Right atrium auricular region (tissue), 2 donors: ENCODE results near the gene INPP5D. TPM values are rescaled to one million over a fixed set of nuclear protein-coding genes. Genes with fewer than 3 reads are reported as not detected.

Experiments
- DNase-seq: peaks from one replicate; pipeline ENCODE4 v3.0.0-alpha.2; 2019; ENCODE audit warnings: low spot score
- H3K27ac ChIP-seq, 2 donors: fragments of 200-600 bp; sonication (generic); 1 replicate in 1 of 2; 2 replicates in 1 of 2; pipeline ENCODE4 v1.5.1; 2016 to 2019
- H3K27me3 ChIP-seq, 2 donors: fragments of 200-600 bp; sonication (generic); one replicate each; pipeline versions ENCODE4 v1.5.1 to v1.6.0; 2017 to 2019
- H3K36me3 ChIP-seq: fragments of 200-600 bp; sonication (generic); one replicate; pipeline ENCODE4 v1.5.1; 2016
- H3K4me1 ChIP-seq, 2 donors: fragments of 200-600 bp; sonication (generic); one replicate each; pipeline versions ENCODE4 v1.5.1 to v1.6.0; 2017 to 2019
- H3K4me3 ChIP-seq, 2 donors: fragments of 200-600 bp; sonication (generic); 1 replicate in 1 of 2; 2 replicates in 1 of 2; pipeline ENCODE4 v1.5.1; 2017 to 2019; ENCODE audit warnings: mild to moderate bottlenecking in 1 of 2, moderate library complexity in 1 of 2
- H3K9me3 ChIP-seq, 2 donors: fragments of 200-600 bp; sonication (generic); one replicate each; pipeline ENCODE4 v1.5.1; 2019
- CTCF ChIP-seq, 2 donors: fragments of 200-600 bp; sonication (generic); IDR thresholded peaks; one replicate each; pipeline ENCODE4 v1.5.1; 2019; ENCODE audit warnings: antibody characterized with exemption in 2 of 2
- total RNA-seq, 2 donors: library from RNA; depleted of rRNA; stranded (reverse); fragments of >200 nt; gene quantifications; one replicate each; pipeline ENCODE4 v1.1.0, GENCODE V29; 2016

INPP5D gene
- total RNA-seq, 2 donors from 2014 or later, result 2.9 to 7.0 TPM

GRCh38 chr2:233168445-233168844 is 108.3 kb downstream of the INPP5D start:
- H3K9me3 ChIP-seq, result no peaks in the 10 kb centered on the region
- no peak overlapping the region for H3K4me3 ChIP-seq
- no peak overlapping the region for H3K27ac ChIP-seq
- H3K36me3 ChIP-seq, result no peaks in the 10 kb centered on the region
- peaks cover 0 to 9% of the 10 kb centered on the region in 2 donors for H3K4me1 ChIP-seq
- DNase-seq, result no peak
- no peaks in the 10 kb centered on the region for H3K27me3 ChIP-seq
- TF ChIP-seq CTCF (IDR thresholded peaks at IDR 0.05), result no peak

- no peak for TF ChIP-seq CTCF (IDR thresholded peaks at IDR 0.05)
- Histone ChIP-seq H3K9me3 (no peaks in the 10 kb centered on the region), H3K36me3 (no peaks in the 10 kb centered on the region)
Observed at GRCh38 chr2:233168919-233169318, 108.8 kb downstream of the INPP5D start.

GRCh38 chr2:233171344-233171743 is 111.2 kb downstream of the INPP5D start:
- Histone ChIP-seq H3K4me3 (no peak overlapping the region), H3K4me1 (peaks cover 0 to 3% of the 10 kb centered on the region in 2 donors), H3K27ac (no peak overlapping the region), H3K9me3 (no peaks in the 10 kb centered on the region), H3K36me3 (no peaks in the 10 kb centered on the region), H3K27me3 (no peaks in the 10 kb centered on the region)
- no peak for TF ChIP-seq CTCF (IDR thresholded peaks at IDR 0.05)
- no peak for DNase-seq

More at GRCh38 chr2:233168919-233169318, 108.8 kb downstream of the INPP5D start:
- Histone ChIP-seq H3K27me3 (no peaks in the 10 kb centered on the region), H3K4me1 (peaks cover 0 to 9% of the 10 kb centered on the region in 2 donors), H3K27ac (no peak overlapping the region), H3K4me3 (no peak overlapping the region)
- DNase-seq, result no peak

GRCh38 chr2:233173115-233173514 is 113.0 kb downstream of the INPP5D start:
- Histone ChIP-seq H3K27me3 (no peaks in the 10 kb centered on the region), H3K9me3 (no peaks in the 10 kb centered on the region), H3K36me3 (no peaks in the 10 kb centered on the region)

GRCh38 chr2:233174137-233174536 is 114.0 kb downstream of the INPP5D start:
- no peaks in the 10 kb centered on the region for H3K9me3 ChIP-seq
- no peak overlapping the region for H3K4me3 ChIP-seq
- no peaks in the 10 kb centered on the region for H3K36me3 ChIP-seq
- no peak for DNase-seq
- H3K27me3 ChIP-seq, result no peaks in the 10 kb centered on the region
- peaks cover 0 to 6% of the 10 kb centered on the region in 2 donors for H3K4me1 ChIP-seq
- TF ChIP-seq CTCF (IDR thresholded peaks at IDR 0.05), result no peak
- H3K27ac ChIP-seq, result no peak overlapping the region

More at GRCh38 chr2:233173115-233173514, 113.0 kb downstream of the INPP5D start:
- no peak overlapping the region for H3K4me3 ChIP-seq
- H3K4me1 ChIP-seq, result no peaks in the 10 kb centered on the region
- H3K27ac ChIP-seq, result no peak overlapping the region
- no peak for TF ChIP-seq CTCF (IDR thresholded peaks at IDR 0.05)
- no peak for DNase-seq
